NCI-H524 (cell line): ENCODE results near the gene S100A7A.
"Not testable (repeated sequence)": the region's sequence is repeated elsewhere in the genome, so short reads cannot be mapped to it uniquely, and the experiment has no call there.

ENCODE experiments used
- DNase-seq, 2 experiments: peaks; one replicate each; lab custom pipeline; 2025; lab: John Stamatoyannopoulos, UW

The S100A7A gene

DNA sequence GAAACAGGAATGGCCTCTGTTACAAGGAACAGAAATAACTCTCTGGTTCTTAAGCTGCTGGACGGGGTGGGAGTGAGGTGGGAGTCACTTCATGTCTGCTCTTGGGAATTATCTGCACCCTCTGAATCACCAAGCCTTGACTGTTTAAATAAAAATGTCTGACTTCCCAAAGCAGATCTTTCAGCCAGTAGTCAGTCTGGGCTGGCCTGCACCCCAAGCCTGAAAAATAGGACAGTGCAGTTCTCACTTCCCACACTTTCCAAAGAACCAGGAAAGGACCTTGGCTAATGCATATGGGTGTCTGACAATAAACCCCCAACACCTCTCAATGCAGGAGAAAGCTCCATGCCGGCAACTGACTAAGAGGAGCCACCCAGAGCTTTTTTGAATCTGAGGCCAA, 43.3 kb downstream of the S100A7A start:
- no peak for DNase-seq

DNA sequence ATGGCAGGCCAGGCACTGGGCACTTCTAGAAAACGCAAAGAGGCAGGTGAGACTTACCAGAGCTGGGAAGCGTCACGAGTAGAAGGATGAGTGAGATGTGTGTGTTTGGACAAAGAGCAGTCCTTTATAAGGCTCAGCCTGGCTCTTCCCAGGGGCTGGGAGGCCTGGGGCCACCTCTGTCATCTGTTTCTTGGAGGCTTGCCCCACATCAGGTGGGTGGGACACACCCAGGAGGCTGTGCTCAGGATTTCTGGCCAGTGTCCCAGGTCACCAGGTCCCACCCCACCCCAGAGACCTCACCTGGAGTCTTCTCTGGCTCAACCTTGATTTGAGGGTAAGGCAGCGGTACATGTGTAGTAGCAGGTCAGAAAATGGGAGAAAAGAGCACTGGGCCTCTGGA, 44.2 kb downstream of the S100A7A start, which contains the start of gene S100A7:
S100A7 (minus strand) TSS at position 101 of the 400 bp plus-strand sequence. CDS start 1,638 bp downstream, outside the sequence.
- no peak for DNase-seq

DNA sequence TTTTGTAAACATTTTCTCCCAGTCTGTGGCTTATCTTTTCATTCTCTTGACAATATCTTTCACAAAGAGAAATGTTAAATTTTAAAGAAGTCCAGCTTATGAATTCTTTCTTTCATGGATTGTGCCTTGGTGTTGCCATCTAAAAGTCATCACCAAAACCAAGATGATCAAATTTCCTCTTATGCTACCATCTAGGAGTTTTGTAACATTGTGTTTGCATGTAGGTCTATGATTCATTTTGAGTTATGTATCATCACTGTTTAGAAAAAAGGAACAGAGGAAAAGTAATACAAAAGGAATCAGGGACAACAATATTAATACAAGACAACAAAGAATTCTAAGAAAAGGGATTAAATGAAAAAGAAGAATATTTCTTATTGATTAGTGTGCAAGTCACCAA, 46.4 kb downstream of the S100A7A start:
- not testable (repeated sequence) for DNase-seq

DNA sequence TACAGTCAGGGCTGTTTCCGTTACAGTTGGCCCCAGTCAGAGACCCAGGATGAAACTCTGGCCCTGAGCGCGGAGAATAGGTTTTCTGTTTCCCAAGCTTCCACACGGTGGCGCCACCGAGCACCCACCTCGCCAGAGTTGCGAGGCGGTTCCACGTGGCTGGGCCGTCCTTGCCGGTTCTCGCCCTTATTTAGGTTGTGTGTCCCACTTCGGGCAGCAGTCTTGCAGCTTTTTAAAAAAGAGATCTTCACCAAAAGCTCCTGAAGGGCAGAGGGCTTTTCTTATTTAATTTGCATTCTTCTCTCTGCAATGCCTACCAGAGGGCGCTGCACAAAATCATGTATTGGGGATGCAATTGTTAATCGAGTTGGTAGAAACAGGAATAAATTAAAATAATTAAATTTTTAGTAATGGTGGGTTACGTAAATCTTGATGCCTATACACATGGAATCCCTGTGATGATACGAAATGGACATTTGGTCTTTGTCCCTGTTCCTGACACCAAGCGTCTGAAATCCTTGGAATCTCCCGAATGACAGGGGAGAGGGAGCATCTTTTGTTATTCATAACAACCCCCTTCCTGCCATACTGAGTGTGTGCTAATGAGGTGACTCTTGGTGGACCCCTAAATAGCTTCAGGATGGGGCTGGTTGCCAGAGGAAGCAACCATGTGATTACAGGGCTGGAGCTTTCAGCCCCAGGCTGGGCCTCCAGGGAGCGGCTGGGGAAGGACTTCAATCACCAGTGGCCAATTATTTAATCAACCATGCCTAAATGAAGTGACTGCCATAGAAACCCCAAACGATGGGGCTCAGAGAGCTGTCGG, 49.7 kb downstream of the S100A7A start:
- no peak for DNase-seq

DNA sequence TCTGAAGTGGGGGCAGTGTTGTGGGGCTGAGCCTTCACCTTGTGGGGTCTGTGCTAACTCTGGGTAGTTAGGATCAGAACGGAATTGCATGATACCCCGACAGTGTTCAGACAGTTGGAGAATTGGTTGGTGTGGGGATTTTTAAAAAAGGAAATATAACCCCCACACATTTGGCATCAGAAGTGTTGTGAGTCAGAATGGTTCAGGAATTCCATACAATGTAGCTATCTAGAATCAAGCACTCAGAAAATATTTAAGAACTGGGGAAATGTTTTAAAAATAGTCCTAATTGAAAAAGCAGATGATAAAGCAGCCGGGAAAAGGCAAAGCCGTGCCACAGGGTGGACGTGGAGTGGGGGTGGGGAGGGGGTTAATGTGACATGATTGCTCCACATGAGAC, 50.6 kb downstream of the S100A7A start:
- DNase-seq = no peak

DNA sequence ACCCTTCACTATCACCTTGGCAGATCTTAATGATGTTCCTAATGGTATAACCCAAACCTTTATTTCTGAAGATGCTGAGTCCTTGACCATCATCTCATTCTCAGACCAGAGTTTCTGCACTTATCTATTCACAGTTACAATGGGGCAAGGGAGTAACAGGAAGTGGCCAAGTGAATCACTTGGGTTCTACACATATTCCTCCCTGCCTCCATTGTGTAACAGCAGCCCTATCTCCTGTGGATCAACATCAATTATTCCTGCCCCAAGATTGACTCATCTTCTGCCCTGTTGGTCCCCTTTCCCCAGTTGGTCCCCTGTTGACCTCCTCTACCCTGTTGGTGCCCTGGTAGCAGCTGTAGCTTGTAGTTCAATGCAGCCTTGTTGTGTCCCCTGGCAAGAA, 54.4 kb downstream of the S100A7A start:
- DNase-seq = no peak
